Keratinocyte (primary cell): ENCODE measurements around the gene TSHZ3. TPM values are rescaled to one million over a fixed set of nuclear protein-coding genes. Genes with fewer than 3 reads are reported as not detected.

Experiments used
- DNase-seq: peaks from one replicate; pipeline ENCODE4 v3.0.0-alpha.2; 2011; ENCODE audit warnings: low read depth, missing footprints, low spot score
- FAIRE-seq: peaks from 2 replicates; lab custom pipeline; 2011; peaks lifted over from hg19 to GRCh38; lab: Jason Lieb, UNC
- H2AFZ ChIP-seq: 2 replicates; pipeline ENCODE4 v1.6.0; 2012; ENCODE audit warnings: low read length, control low read depth, inconsistent platforms; ENCODE audit not compliant: control insufficient read depth
- H3K27ac ChIP-seq: 2 replicates; pipeline ENCODE4 v1.5.1; 2011; ENCODE audit warnings: low read length; ENCODE audit not compliant: control insufficient read depth, insufficient read depth
- H3K27me3 ChIP-seq: 3 replicates; pipeline ENCODE4 v1.6.0; 2011; ENCODE audit warnings: low read length; ENCODE audit not compliant: control insufficient read depth, insufficient read depth; ENCODE audit errors: extremely low read depth
- H3K36me3 ChIP-seq, 2 experiments: 2 replicates in 1 of 2; 3 replicates in 1 of 2; pipeline ENCODE4 v1.5.1; 2011; ENCODE audit warnings: low read length in 2 of 2, mild to moderate bottlenecking in 1 of 2; ENCODE audit not compliant: control insufficient read depth in 2 of 2, insufficient read depth in 2 of 2; ENCODE audit errors: extremely low read depth in 1 of 2
- H3K4me1 ChIP-seq: 3 replicates; pipeline ENCODE4 v1.5.1; 2011; ENCODE audit warnings: low read length; ENCODE audit not compliant: control insufficient read depth, insufficient read depth; ENCODE audit errors: extremely low read depth
- H3K4me2 ChIP-seq: 3 replicates; pipeline ENCODE4 v1.6.0; 2011; ENCODE audit warnings: low read depth, low read length; ENCODE audit not compliant: control insufficient read depth, insufficient read depth; ENCODE audit errors: extremely low read depth
- H3K4me3 ChIP-seq, 3 experiments: fragments of 200-600 bp in 1 of 3; sonication (generic) in 1 of 3; 2 replicates in 2 of 3; 3 replicates in 1 of 3; pipeline ENCODE4 v1.5.1; 2011 to 2016; ENCODE audit warnings: low read length in 3 of 3, mild to moderate bottlenecking in 3 of 3, control low read depth in 2 of 3, inconsistent platforms in 1 of 3, low read depth in 1 of 3, mixed read lengths in 1 of 3, mixed run types in 1 of 3, moderate library complexity in 1 of 3; ENCODE audit not compliant: control insufficient read depth in 2 of 3, insufficient read depth in 2 of 3; ENCODE audit errors: extremely low read depth in 1 of 3
- H3K79me2 ChIP-seq: 2 replicates; pipeline ENCODE4 v1.6.0; 2012; ENCODE audit warnings: low read length; ENCODE audit not compliant: control insufficient read depth, insufficient read depth
- H3K9ac ChIP-seq: 3 replicates; pipeline ENCODE4 v1.6.0; 2011; ENCODE audit warnings: low read length; ENCODE audit not compliant: control insufficient read depth, insufficient read depth; ENCODE audit errors: extremely low read depth
- H3K9me1 ChIP-seq: 3 replicates; pipeline ENCODE4 v1.6.0; 2011; ENCODE audit warnings: low read length; ENCODE audit not compliant: control insufficient read depth, insufficient read depth; ENCODE audit errors: extremely low read depth
- H3K9me3 ChIP-seq: 2 replicates; pipeline ENCODE4 v1.5.1; 2012; ENCODE audit warnings: low read depth, low read length; ENCODE audit not compliant: control insufficient read depth
- H4K20me1 ChIP-seq: 3 replicates; pipeline ENCODE4 v1.6.0; 2011; ENCODE audit warnings: low read length; ENCODE audit not compliant: control insufficient read depth, insufficient read depth; ENCODE audit errors: extremely low read depth
- CTCF ChIP-seq, 3 experiments: IDR thresholded peaks in 1 of 3; conservative IDR thresholded peaks in 1 of 3; optimal IDR thresholded peaks in 1 of 3; 2 replicates in 2 of 3; 3 replicates in 1 of 3; pipeline versions ENCODE3 to v1.5.1; 2011; ENCODE audit warnings: low read length in 3 of 3, mild to moderate bottlenecking in 3 of 3, moderate library complexity in 2 of 3, control low read depth in 1 of 3, inconsistent platforms in 1 of 3; ENCODE audit not compliant: insufficient read depth in 2 of 3; ENCODE audit errors: extremely low read depth in 1 of 3
- EZH2 ChIP-seq: IDR thresholded peaks from one replicate; pipeline ENCODE4 v1.6.1; 2012; ENCODE audit warnings: inconsistent platforms, mild to moderate bottlenecking, low read length, moderate library complexity
- dilution Hi-C: fragments of 300-500 bp; cut with MboI; formaldehyde crosslinking; loops from one replicate; pipeline ENCODE4 v1.7.0; 2020; ENCODE audit warnings: low sequenced_read_pairs; ENCODE audit not compliant: extremely low pct_ligation_motif_present
- polyA plus RNA-seq, 5 experiments: library from polyadenylated mRNA; depleted of rRNA in 3 of 5; stranded (reverse) in 3 of 5; stranded (forward) in 1 of 5; unstranded in 1 of 5; fragments of >200 nt; gene quantifications; 1 replicate in 1 of 5; 2 replicates in 3 of 5; 3 replicates in 1 of 5; pipeline versions ENCODE4 v1.2.1 to v1.2.3, GENCODE V29; 2011 to 2012; ENCODE audit warnings: missing spikeins in 2 of 5, low read depth in 1 of 5, low replicate concordance in 1 of 5

Gene TSHZ3
- polyA plus RNA-seq, 1 donor (not counting 4 experiments of a cell fraction or from before 2014, with no cell fraction given) = 3.6 TPM

GRCh38 chr19:31270897-31271296, 78.3 kb downstream of the TSHZ3 start:
- TF ChIP-seq EZH2 = no peak
- TF ChIP-seq CTCF (optimal IDR thresholded peaks at IDR 0.05 in 1 of 3, IDR thresholded peaks at IDR 0.05 in 1 of 3, conservative IDR thresholded peaks at IDR 0.05 in 1 of 3; ENCODE audit: extremely low read depth in 1 of 3, insufficient read depth in 2 of 3, low read length in 3 of 3) = no peak

GRCh38 chr19:31269425-31270127, 79.7 kb downstream of the TSHZ3 start:
- no peak for FAIRE-seq
- H3K36me3 ChIP-seq = peaks cover 0 to 3% of the 10 kb centered on the region in 2 experiments
- H3K4me3 ChIP-seq = no peak overlapping the region
- no peak overlapping the region for H3K9ac ChIP-seq
- H3K9me3 ChIP-seq = no peaks in the 10 kb centered on the region
- H3K4me2 ChIP-seq = no peak overlapping the region
- no peaks in the 10 kb centered on the region for H3K4me1 ChIP-seq
- H3K27me3 ChIP-seq = no peaks in the 10 kb centered on the region
- dilution Hi-C loops = no loop called here
- H4K20me1 ChIP-seq = no peaks in the 10 kb centered on the region
- H3K9me1 ChIP-seq = no peaks in the 10 kb centered on the region
- no peak for DNase-seq
- TF ChIP-seq EZH2 (no peak), CTCF (optimal IDR thresholded peaks at IDR 0.05 in 1 of 3, IDR thresholded peaks at IDR 0.05 in 1 of 3, conservative IDR thresholded peaks at IDR 0.05 in 1 of 3; ENCODE audit: extremely low read depth in 1 of 3, insufficient read depth in 2 of 3, low read length in 3 of 3) (no peak)
- H3K79me2 ChIP-seq = no peaks in the 10 kb centered on the region
- no peak overlapping the region for H2AFZ ChIP-seq
- no peak overlapping the region for H3K27ac ChIP-seq

More at GRCh38 chr19:31270897-31271296, 78.3 kb downstream of the TSHZ3 start:
- Histone ChIP-seq H3K9me1 (no peaks in the 10 kb centered on the region), H3K79me2 (no peaks in the 10 kb centered on the region), H3K27ac (no peak overlapping the region), H2AFZ (no peak overlapping the region), H4K20me1 (no peaks in the 10 kb centered on the region), H3K4me2 (no peak overlapping the region), H3K27me3 (no peaks in the 10 kb centered on the region), H3K4me3 (no peak overlapping the region), H3K9me3 (no peaks in the 10 kb centered on the region), H3K36me3 (peaks cover 0 to 3% of the 10 kb centered on the region in 2 experiments), H3K4me1 (no peaks in the 10 kb centered on the region), H3K9ac (no peak overlapping the region)
- FAIRE-seq (no peak), DNase-seq (no peak)
- dilution Hi-C loops = no loop called here
